GM12891 (cell line): ENCODE data around the gene GH2.

Experiments
- PAX5 ChIP-seq: IDR thresholded peaks from 2 replicates; pipeline ENCODE4 v1.6.1; 2011; ENCODE audit warnings: low read length, moderate library complexity, mild to moderate bottlenecking; ENCODE audit not compliant: insufficient read depth, severe bottlenecking
- POLR2A ChIP-seq: IDR thresholded peaks from 2 replicates; pipeline ENCODE4 v1.6.1; 2011; ENCODE audit warnings: low read depth, low read length, control low read depth
- POLR2AphosphoS5 ChIP-seq: IDR thresholded peaks from 2 replicates; pipeline ENCODE4 v1.6.1; 2011; ENCODE audit warnings: low read depth, low read length, control low read depth
- POU2F2 ChIP-seq: IDR thresholded peaks from 2 replicates; pipeline ENCODE4 v1.6.1; 2011; ENCODE audit warnings: low read depth, mild to moderate bottlenecking, control low read depth, low read length, moderate library complexity
- SPI1 ChIP-seq: IDR thresholded peaks from 2 replicates; pipeline ENCODE4 v1.6.1; 2011; ENCODE audit warnings: low read depth, low read length, control low read depth
- TAF1 ChIP-seq: IDR thresholded peaks from 2 replicates; pipeline ENCODE4 v1.6.1; 2011; ENCODE audit warnings: low read depth, low read length, control low read depth

DNA sequence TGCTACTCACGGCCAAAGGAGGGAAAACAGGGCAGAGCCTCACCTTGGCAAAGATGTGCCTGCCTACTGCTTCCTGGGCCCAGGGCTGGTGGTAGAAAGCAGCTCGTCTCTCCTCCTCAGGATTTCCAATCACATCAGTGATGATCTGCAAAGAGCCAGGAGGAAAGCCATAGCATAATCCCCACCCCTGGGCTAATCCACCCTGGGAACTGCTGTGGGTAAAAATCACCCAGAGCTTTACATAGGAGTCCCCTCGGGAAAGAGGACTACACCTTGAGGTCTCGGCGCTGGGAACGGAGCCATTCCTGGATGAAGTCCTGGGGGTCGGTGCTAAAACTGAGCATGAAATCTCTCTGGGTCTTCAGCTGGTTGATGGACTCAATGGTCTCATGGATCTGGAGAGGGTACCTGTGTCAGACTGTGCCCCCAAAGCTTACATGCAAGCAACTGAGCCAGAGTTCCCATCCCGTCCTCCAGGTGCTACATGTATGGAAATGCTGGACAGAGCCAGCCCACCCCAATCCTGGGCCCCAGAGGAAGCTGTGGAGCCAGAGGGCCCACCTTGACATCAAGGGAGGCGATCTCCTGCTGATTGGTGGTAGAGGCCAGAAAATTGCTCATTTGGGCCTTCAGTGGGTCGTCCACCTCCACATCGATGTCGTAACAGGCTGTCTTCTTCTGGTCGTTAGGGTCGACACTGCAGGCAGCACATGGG is 48.6 kb downstream of the GH2 start:
- TF ChIP-seq POLR2A (peak; percentile 34; the same call in 1 of the 2 replicates), POLR2AphosphoS5 (no peak), TAF1 (no peak), SPI1 (no peak), PAX5 (no peak), POU2F2 (no peak)
